HUDEP-2 (cell line): ENCODE measurements around the gene SHPK.

Experiments
- DNase-seq, 76 experiments: peaks; one replicate each; lab custom pipeline; 2025; ENCODE audit not compliant: unreplicated experiment in 76 of 76; lab: John Stamatoyannopoulos, UW

The SHPK gene

GRCh38 chr17:3559270-3559645 lies 76.8 kb downstream of the SHPK start:
- no peak for DNase-seq

- no peak for DNase-seq
These were observed 77.3 kb downstream of the SHPK start for GRCh38 chr17:3558603-3559269.
